Measurements from ENCODE around the gene FAM83G.
A peak's percentile ranks its signal among the peaks of the same experiment; 100 is the strongest.

The FAM83G gene

GRCh38 chr17:18992454-18993130, 12.0 kb downstream of the FAM83G start:
- Histone ChIP-seq H3K36me3 (ENCODE audit: control insufficient read depth in 1 of 2, insufficient read depth in 2 of 2, low read length in 2 of 2) (peaks cover 0 to 7% of the 10 kb centered on the region in 2 donors), H3K27me3 (ENCODE audit: low read depth, low read length) (no peaks in the 10 kb centered on the region), H3K4me3 (ENCODE audit: low read depth in 1 of 2, low read length in 2 of 2) (no peak overlapping the region), H3K4me1 (ENCODE audit: control insufficient read depth in 1 of 2, insufficient read depth in 2 of 2, low read length in 2 of 2) (no peaks in the 10 kb centered on the region), H3K9me3 (ENCODE audit: control insufficient read depth in 1 of 2, low read length in 2 of 2) (peaks cover 0 to 10% of the 10 kb centered on the region in 2 donors), H3K27ac (ENCODE audit: low read length) (no peak overlapping the region)

- Histone ChIP-seq H3K4me1 (ENCODE audit: control insufficient read depth in 1 of 2, insufficient read depth in 2 of 2, low read length in 2 of 2) (no peaks in the 10 kb centered on the region), H3K27ac (ENCODE audit: low read length) (no peak overlapping the region), H3K36me3 (ENCODE audit: control insufficient read depth in 1 of 2, insufficient read depth in 2 of 2, low read length in 2 of 2) (peaks cover 0 to 6% of the 10 kb centered on the region in 2 donors), H3K27me3 (ENCODE audit: low read depth, low read length) (no peaks in the 10 kb centered on the region), H3K9me3 (ENCODE audit: control insufficient read depth in 1 of 2, low read length in 2 of 2) (peaks cover 0 to 10% of the 10 kb centered on the region in 2 donors), H3K4me3 (ENCODE audit: low read depth in 1 of 2, low read length in 2 of 2) (no peak overlapping the region)
Observed at GRCh38 chr17:18991531-18992315, 12.8 kb downstream of the FAM83G start.

- no peaks in the 10 kb centered on the region for H3K4me1 ChIP-seq (ENCODE audit: control insufficient read depth in 1 of 2, insufficient read depth in 2 of 2, low read length in 2 of 2)
- no peak overlapping the region for H3K27ac ChIP-seq (ENCODE audit: low read length)
- peaks cover 0 to 4% of the 10 kb centered on the region in 2 donors for H3K9me3 ChIP-seq (ENCODE audit: control insufficient read depth in 1 of 2, low read length in 2 of 2)
- H3K27me3 ChIP-seq (ENCODE audit: low read depth, low read length): no peaks in the 10 kb centered on the region
- H3K4me3 ChIP-seq (ENCODE audit: low read depth in 1 of 2, low read length in 2 of 2): no peak overlapping the region
- H3K36me3 ChIP-seq (ENCODE audit: control insufficient read depth in 1 of 2, insufficient read depth in 2 of 2, low read length in 2 of 2): no peaks in the 10 kb centered on the region
Observed at GRCh38 chr17:18990331-18990730, 14.2 kb downstream of the FAM83G start.

GRCh38 chr17:18988546-18989173, 15.9 kb downstream of the FAM83G start:
- Histone ChIP-seq H3K4me1 (ENCODE audit: control insufficient read depth in 1 of 2, insufficient read depth in 2 of 2, low read length in 2 of 2) (no peaks in the 10 kb centered on the region), H3K27me3 (ENCODE audit: low read depth, low read length) (no peaks in the 10 kb centered on the region), H3K36me3 (ENCODE audit: control insufficient read depth in 1 of 2, insufficient read depth in 2 of 2, low read length in 2 of 2) (no peaks in the 10 kb centered on the region), H3K27ac (ENCODE audit: low read length) (no peak overlapping the region), H3K9me3 (ENCODE audit: control insufficient read depth in 1 of 2, low read length in 2 of 2) (no peaks in the 10 kb centered on the region), H3K4me3 (ENCODE audit: low read depth in 1 of 2, low read length in 2 of 2) (no peak overlapping the region)

GRCh38 chr17:18987862-18988545, 16.6 kb downstream of the FAM83G start:
- H3K36me3 ChIP-seq (ENCODE audit: control insufficient read depth in 1 of 2, insufficient read depth in 2 of 2, low read length in 2 of 2): no peaks in the 10 kb centered on the region
- no peaks in the 10 kb centered on the region for H3K27me3 ChIP-seq (ENCODE audit: low read depth, low read length)
- H3K27ac ChIP-seq (ENCODE audit: low read length): no peak overlapping the region
- no peaks in the 10 kb centered on the region for H3K4me1 ChIP-seq (ENCODE audit: control insufficient read depth in 1 of 2, insufficient read depth in 2 of 2, low read length in 2 of 2)
- no peak overlapping the region for H3K4me3 ChIP-seq (ENCODE audit: low read depth in 1 of 2, low read length in 2 of 2)
- H3K9me3 ChIP-seq (ENCODE audit: control insufficient read depth in 1 of 2, low read length in 2 of 2): no peaks in the 10 kb centered on the region

- H3K4me1 ChIP-seq (ENCODE audit: control insufficient read depth in 1 of 2, insufficient read depth in 2 of 2, low read length in 2 of 2): no peaks in the 10 kb centered on the region
- no peak overlapping the region for H3K27ac ChIP-seq (ENCODE audit: low read length)
- H3K27me3 ChIP-seq (ENCODE audit: low read depth, low read length): no peaks in the 10 kb centered on the region
- no peak overlapping the region for H3K4me3 ChIP-seq (ENCODE audit: low read depth in 1 of 2, low read length in 2 of 2)
- H3K36me3 ChIP-seq (ENCODE audit: control insufficient read depth in 1 of 2, insufficient read depth in 2 of 2, low read length in 2 of 2): no peaks in the 10 kb centered on the region
- no peaks in the 10 kb centered on the region for H3K9me3 ChIP-seq (ENCODE audit: control insufficient read depth in 1 of 2, low read length in 2 of 2)
Observed at GRCh38 chr17:18987230-18987610, 17.3 kb downstream of the FAM83G start.

- no peak overlapping the region for H3K27ac ChIP-seq (ENCODE audit: low read length)
- no peak overlapping the region for H3K4me3 ChIP-seq (ENCODE audit: low read depth in 1 of 2, low read length in 2 of 2)
- no peaks in the 10 kb centered on the region for H3K36me3 ChIP-seq (ENCODE audit: control insufficient read depth in 1 of 2, insufficient read depth in 2 of 2, low read length in 2 of 2)
- H3K4me1 ChIP-seq (ENCODE audit: control insufficient read depth in 1 of 2, insufficient read depth in 2 of 2, low read length in 2 of 2): no peaks in the 10 kb centered on the region
- H3K9me3 ChIP-seq (ENCODE audit: control insufficient read depth in 1 of 2, low read length in 2 of 2): no peaks in the 10 kb centered on the region
- H3K27me3 ChIP-seq (ENCODE audit: low read depth, low read length): no peaks in the 10 kb centered on the region
Observed at GRCh38 chr17:18986541-18987229, 17.9 kb downstream of the FAM83G start.

- Histone ChIP-seq H3K4me1 (ENCODE audit: control insufficient read depth in 1 of 2, insufficient read depth in 2 of 2, low read length in 2 of 2) (no peaks in the 10 kb centered on the region), H3K27ac (ENCODE audit: low read length) (no peak overlapping the region), H3K9me3 (ENCODE audit: control insufficient read depth in 1 of 2, low read length in 2 of 2) (no peaks in the 10 kb centered on the region), H3K4me3 (ENCODE audit: low read depth in 1 of 2, low read length in 2 of 2) (no peak overlapping the region), H3K27me3 (ENCODE audit: low read depth, low read length) (no peaks in the 10 kb centered on the region), H3K36me3 (ENCODE audit: control insufficient read depth in 1 of 2, insufficient read depth in 2 of 2, low read length in 2 of 2) (no peaks in the 10 kb centered on the region)
Observed at GRCh38 chr17:18985475-18985874, 19.1 kb downstream of the FAM83G start.

- no peak overlapping the region for H3K27ac ChIP-seq (ENCODE audit: low read length)
- no peaks in the 10 kb centered on the region for H3K27me3 ChIP-seq (ENCODE audit: low read depth, low read length)
- H3K9me3 ChIP-seq (ENCODE audit: control insufficient read depth in 1 of 2, low read length in 2 of 2): no peaks in the 10 kb centered on the region
- no peaks in the 10 kb centered on the region for H3K36me3 ChIP-seq (ENCODE audit: control insufficient read depth in 1 of 2, insufficient read depth in 2 of 2, low read length in 2 of 2)
- no peaks in the 10 kb centered on the region for H3K4me1 ChIP-seq (ENCODE audit: control insufficient read depth in 1 of 2, insufficient read depth in 2 of 2, low read length in 2 of 2)
- H3K4me3 ChIP-seq (ENCODE audit: low read depth in 1 of 2, low read length in 2 of 2): no peak overlapping the region
Observed at GRCh38 chr17:18984273-18985114, 20.1 kb downstream of the FAM83G start.

GRCh38 chr17:18981642-18982424, 22.7 kb downstream of the FAM83G start:
- Histone ChIP-seq H3K27ac (ENCODE audit: low read length) (peak overlapping the region; percentile 79), H3K4me3 (ENCODE audit: low read depth in 1 of 2, low read length in 2 of 2) (no peak overlapping the region), H3K4me1 (ENCODE audit: control insufficient read depth in 1 of 2, insufficient read depth in 2 of 2, low read length in 2 of 2) (no peaks in the 10 kb centered on the region), H3K27me3 (ENCODE audit: low read depth, low read length) (no peaks in the 10 kb centered on the region), H3K36me3 (ENCODE audit: control insufficient read depth in 1 of 2, insufficient read depth in 2 of 2, low read length in 2 of 2) (peaks cover 0 to 11% of the 10 kb centered on the region in 2 donors), H3K9me3 (ENCODE audit: control insufficient read depth in 1 of 2, low read length in 2 of 2) (no peaks in the 10 kb centered on the region)
